ENCODE results near the gene CYTH2. TPM values are rescaled to one million over a fixed set of nuclear protein-coding genes. Genes with fewer than 3 reads are reported as not detected.

Gene CYTH2
- polyA plus RNA-seq, 3 donors = 21.3 to 48.2 (median 21.7) TPM

DNA sequence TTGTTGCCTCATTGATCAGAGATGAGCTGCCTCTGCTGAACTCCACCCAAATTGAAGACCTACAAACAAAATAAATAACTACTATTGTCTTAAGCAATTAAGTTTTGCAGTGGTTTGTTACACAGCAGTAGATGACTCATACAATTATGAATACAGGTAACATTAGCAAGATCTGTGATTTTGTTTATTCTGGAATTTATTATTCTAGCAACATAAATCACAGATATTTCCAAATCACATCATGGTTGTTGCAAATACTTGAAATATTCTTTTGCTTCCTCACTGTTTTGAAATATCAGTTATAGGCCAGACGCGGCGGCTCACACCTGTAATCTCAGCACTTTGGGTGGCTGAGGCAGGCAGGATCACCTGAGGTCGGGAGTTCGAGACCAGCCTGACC, 55.6 kb downstream of the CYTH2 start:
- TF ChIP-seq, protein P1, sequence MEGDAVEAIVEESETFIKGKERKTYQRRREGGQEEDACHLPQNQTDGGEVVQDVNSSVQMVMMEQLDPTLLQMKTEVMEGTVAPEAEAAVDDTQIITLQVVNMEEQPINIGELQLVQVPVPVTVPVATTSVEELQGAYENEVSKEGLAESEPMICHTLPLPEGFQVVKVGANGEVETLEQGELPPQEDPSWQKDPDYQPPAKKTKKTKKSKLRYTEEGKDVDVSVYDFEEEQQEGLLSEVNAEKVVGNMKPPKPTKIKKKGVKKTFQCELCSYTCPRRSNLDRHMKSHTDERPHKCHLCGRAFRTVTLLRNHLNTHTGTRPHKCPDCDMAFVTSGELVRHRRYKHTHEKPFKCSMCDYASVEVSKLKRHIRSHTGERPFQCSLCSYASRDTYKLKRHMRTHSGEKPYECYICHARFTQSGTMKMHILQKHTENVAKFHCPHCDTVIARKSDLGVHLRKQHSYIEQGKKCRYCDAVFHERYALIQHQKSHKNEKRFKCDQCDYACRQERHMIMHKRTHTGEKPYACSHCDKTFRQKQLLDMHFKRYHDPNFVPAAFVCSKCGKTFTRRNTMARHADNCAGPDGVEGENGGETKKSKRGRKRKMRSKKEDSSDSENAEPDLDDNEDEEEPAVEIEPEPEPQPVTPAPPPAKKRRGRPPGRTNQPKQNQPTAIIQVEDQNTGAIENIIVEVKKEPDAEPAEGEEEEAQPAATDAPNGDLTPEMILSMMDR (IDR thresholded peaks at IDR 0.05) = no peak
- Histone ChIP-seq H3K79me2 (ENCODE audit: insufficient read depth, low read length) (no peaks in the 10 kb centered on the region), H4K20me1 (ENCODE audit: insufficient read depth, low read length) (no peaks in the 10 kb centered on the region), H3K27ac (ENCODE audit: low read depth in 1 of 2, low read length in 2 of 2) (no peak overlapping the region), H2AFZ (ENCODE audit: insufficient read depth, low read depth, low read length, poor library complexity, severe bottlenecking) (no peak overlapping the region), H3K4me2 (replicated peaks; ENCODE audit: extremely low read depth, low read length, poor library complexity, severe bottlenecking) (no peak overlapping the region), H3K4me1 (ENCODE audit: control insufficient read depth in 1 of 2, insufficient read depth in 2 of 2, low read length in 2 of 2) (no peaks in the 10 kb centered on the region), H3K4me3 (replicated peaks in 1 of 3; ENCODE audit: low read depth in 2 of 3, low read length in 3 of 3) (no peak overlapping the region), H3K9ac (ENCODE audit: insufficient read depth, low read length, poor library complexity, severe bottlenecking) (no peak overlapping the region), H3K36me3 (replicated peaks in 1 of 2; ENCODE audit: control insufficient read depth in 1 of 2, insufficient read depth in 2 of 2, low read length in 2 of 2) (no peaks in the 10 kb centered on the region), H3K27me3 (ENCODE audit: control insufficient read depth in 2 of 2, insufficient read depth in 2 of 2, low read length in 2 of 2) (no peaks in the 10 kb centered on the region), H3K9me3 (replicated peaks in 1 of 2; ENCODE audit: control insufficient read depth in 1 of 2, insufficient read depth in 1 of 2, low read length in 2 of 2) (peaks cover 35 to 42% of the 10 kb centered on the region in 2 donors)
- intact Hi-C loops (cut with micrococcal nuclease) = no loop called here
- Mint-ChIP-seq H3K36me3 (peaks cover 0 to 3% of the 10 kb centered on the region in 2 donors), H3K27me3 (ENCODE audit: low read depth in 3 of 3) (peaks cover 1 to 10% (median 5%) of the 10 kb centered on the region in 3 donors), H3K4me3 (no peak overlapping the region), H3K27ac (peak overlapping the region in 1 of 7 donors; percentile 36), H3K4me1 (no peaks in the 10 kb centered on the region), H3K9me3 (peaks cover 25 to 58% (median 50%) of the 10 kb centered on the region in 7 donors)
- 100% methylated on average over 3 of the region's 5 CpGs for whole genome bisulfite sequencing (ENCODE audit: insufficient coverage)
- DNase-seq = no peak

DNA sequence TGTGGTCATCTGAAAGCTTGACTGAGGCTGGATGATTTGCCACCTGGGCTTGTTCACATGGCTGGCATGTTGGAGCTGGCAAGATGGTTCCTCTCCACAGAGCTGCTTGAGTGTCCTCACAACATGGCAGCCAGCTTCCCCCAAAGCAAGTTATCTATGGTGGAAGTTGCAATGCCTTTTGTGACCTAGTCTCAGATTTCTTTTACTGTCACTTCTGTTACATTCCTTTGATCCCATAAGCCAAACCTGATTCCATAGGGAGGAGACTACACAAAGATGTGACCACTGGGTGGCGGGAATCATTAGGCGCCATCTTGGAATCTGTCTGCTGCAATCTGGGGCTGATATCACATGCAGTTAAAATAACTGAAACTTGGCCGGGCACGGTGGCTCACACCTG, 60.0 kb downstream of the CYTH2 start:
- Mint-ChIP-seq H3K4me3 (no peak overlapping the region), H3K4me1 (no peaks in the 10 kb centered on the region), H3K9me3 (peaks cover 22 to 52% (median 45%) of the 10 kb centered on the region in 7 donors), H3K36me3 (peaks cover 0 to 3% of the 10 kb centered on the region in 2 donors), H3K27me3 (ENCODE audit: low read depth in 3 of 3) (peaks cover 9 to 14% (median 9%) of the 10 kb centered on the region in 3 donors), H3K27ac (no peak overlapping the region)
- Histone ChIP-seq H3K4me3 (replicated peaks in 1 of 3; ENCODE audit: low read depth in 2 of 3, low read length in 3 of 3) (no peak overlapping the region), H3K4me1 (ENCODE audit: control insufficient read depth in 1 of 2, insufficient read depth in 2 of 2, low read length in 2 of 2) (no peaks in the 10 kb centered on the region), H2AFZ (ENCODE audit: insufficient read depth, low read depth, low read length, poor library complexity, severe bottlenecking) (no peak overlapping the region), H3K79me2 (ENCODE audit: insufficient read depth, low read length) (no peaks in the 10 kb centered on the region), H3K9me3 (replicated peaks in 1 of 2; ENCODE audit: control insufficient read depth in 1 of 2, insufficient read depth in 1 of 2, low read length in 2 of 2) (peaks cover 33 to 40% of the 10 kb centered on the region in 2 donors), H3K27ac (ENCODE audit: low read depth in 1 of 2, low read length in 2 of 2) (no peak overlapping the region), H3K27me3 (ENCODE audit: control insufficient read depth in 2 of 2, insufficient read depth in 2 of 2, low read length in 2 of 2) (no peaks in the 10 kb centered on the region), H3K4me2 (replicated peaks; ENCODE audit: extremely low read depth, low read length, poor library complexity, severe bottlenecking) (no peak overlapping the region), H4K20me1 (ENCODE audit: insufficient read depth, low read length) (no peaks in the 10 kb centered on the region), H3K9ac (ENCODE audit: insufficient read depth, low read length, poor library complexity, severe bottlenecking) (no peak overlapping the region), H3K36me3 (replicated peaks in 1 of 2; ENCODE audit: control insufficient read depth in 1 of 2, insufficient read depth in 2 of 2, low read length in 2 of 2) (no peaks in the 10 kb centered on the region)
- DNase-seq = no peak
- 95% methylated on average over 4 of the region's 4 CpGs for WGBS (ENCODE audit: insufficient coverage)
- intact Hi-C loops (cut with micrococcal nuclease) = no loop called here
- TF ChIP-seq, protein P1 (IDR thresholded peaks at IDR 0.05) = no peak
